HepG2 (cell line): ENCODE data around the gene PIK3C3.
A peak's percentile ranks its signal among the peaks of the same experiment; 100 is the strongest.

ENCODE experiments used
- CTCF ChIP-seq: sonication (generic); formaldehyde crosslinking; IDR thresholded peaks from 2 replicates; pipeline ENCODE4 v1.5.0; 2020; ENCODE audit warnings: mild to moderate bottlenecking, missing genetic modification reagents, moderate library complexity
- HOXA7 ChIP-seq: sonication (generic); formaldehyde crosslinking; IDR thresholded peaks from 2 replicates; pipeline ENCODE4 v1.8.1; 2022; ENCODE audit warnings: mild to moderate bottlenecking, missing genetic modification reagents, moderate library complexity
- JUND ChIP-seq: sonication (generic); formaldehyde crosslinking; IDR thresholded peaks from 2 replicates; pipeline ENCODE4 v1.8.0; 2022; ENCODE audit warnings: mild to moderate bottlenecking, missing genetic modification reagents
- POLR2AphosphoS5 ChIP-seq: IDR thresholded peaks from 2 replicates; pipeline ENCODE4 v1.6.1; 2012; ENCODE audit warnings: low read depth, low read length
- SRSF9 ChIP-seq: fragments of 200-400 bp; formaldehyde crosslinking; IDR thresholded peaks from 2 replicates; pipeline ENCODE4 v1.6.1; 2018; ENCODE audit warnings: borderline replicate concordance, mild to moderate bottlenecking, low read depth, low read length; ENCODE audit not compliant: insufficient read depth, poor library complexity, severe bottlenecking
- TEAD2 ChIP-seq: sonication (generic); formaldehyde crosslinking; IDR thresholded peaks from 2 replicates; pipeline ENCODE4 v1.9.0; 2021; ENCODE audit warnings: missing genetic modification reagents
- THRA ChIP-seq: sonication (generic); formaldehyde crosslinking; IDR thresholded peaks from 2 replicates; pipeline ENCODE4 v1.4.0; 2020; ENCODE audit warnings: missing genetic modification reagents, borderline replicate concordance
- TOPORS ChIP-seq: sonication (generic); formaldehyde crosslinking; IDR thresholded peaks from 2 replicates; pipeline ENCODE4 v1.8.0; 2023; ENCODE audit warnings: mild to moderate bottlenecking, missing genetic modification reagents
- YEATS2 ChIP-seq: sonication (generic); formaldehyde crosslinking; IDR thresholded peaks from 2 replicates; pipeline ENCODE4 v1.4.0; 2020; ENCODE audit warnings: missing genetic modification reagents, borderline replicate concordance
- ZNF362 ChIP-seq: sonication (generic); formaldehyde crosslinking; IDR thresholded peaks from 2 replicates; pipeline ENCODE4 v1.4.0; 2020; ENCODE audit warnings: missing genetic modification reagents, mild to moderate bottlenecking, borderline replicate concordance
- ZNF510 ChIP-seq: sonication (generic); formaldehyde crosslinking; IDR thresholded peaks from 2 replicates; pipeline ENCODE4 v1.4.0; 2020; ENCODE audit warnings: low read depth, mild to moderate bottlenecking, missing genetic modification reagents

- no peak for TF ChIP-seq THRA
- no peak for TF ChIP-seq ZNF362
- no peak for TF ChIP-seq JUND (CRISPR knock-in tag)
- no peak for TF ChIP-seq YEATS2 (CRISPR knock-in tag)
- no peak for TF ChIP-seq TEAD2 (CRISPR knock-in tag)
- TF ChIP-seq CTCF (CRISPR knock-in tag): peak; percentile 56
- TF ChIP-seq ZNF510: no peak
- no peak for TF ChIP-seq HOXA7 (CRISPR knock-in tag)
- TF ChIP-seq SRSF9: no peak
- TF ChIP-seq POLR2AphosphoS5: no peak
- TF ChIP-seq TOPORS (CRISPR knock-in tag): no peak
Observed at GRCh38 chr18:42028247-42028832, 73.3 kb downstream of the PIK3C3 start.
